Mammary epithelial cell (primary cell): Measurements from ENCODE around the gene ESPL1.

Source experiments
- CTCF ChIP-seq, 2 donors: IDR thresholded peaks in 1 of 2; conservative IDR thresholded peaks in 1 of 2; 2 replicates each; pipeline ENCODE4 v1.5.1; 2011 to 2012; ENCODE audit warnings: inconsistent platforms in 2 of 2, low read length in 2 of 2, mild to moderate bottlenecking in 2 of 2, control low read depth in 1 of 2, low read depth in 1 of 2; ENCODE audit not compliant: insufficient read depth in 1 of 2; ENCODE audit errors: extremely low read depth in 1 of 2
- EZH2 ChIP-seq: IDR thresholded peaks from 2 replicates; pipeline ENCODE4 v1.6.1; 2012; ENCODE audit warnings: low read length, inconsistent platforms, borderline replicate concordance

- TF ChIP-seq CTCF (conservative IDR thresholded peaks at IDR 0.05 in 1 of 2, IDR thresholded peaks at IDR 0.05 in 1 of 2; ENCODE audit: extremely low read depth in 1 of 2, insufficient read depth in 1 of 2, low read depth in 1 of 2, low read length in 2 of 2) (no peak), EZH2 (no peak)
Measured at GRCh38 chr12:53290661-53291060, 22.6 kb downstream of the ESPL1 start.
